Esophagus (tissue), 2 donors: Measurements from ENCODE around the gene CDK11B. TPM values are rescaled to one million over a fixed set of nuclear protein-coding genes. Genes with fewer than 3 reads are reported as not detected.
"Not testable (repeated sequence)": the region's sequence is repeated elsewhere in the genome, so short reads cannot be mapped to it uniquely, and the experiment has no call there.

ENCODE experiments used
- H3K27ac ChIP-seq, 2 donors: one replicate each; pipeline ENCODE4 v1.5.1; 2013; ENCODE audit warnings: low read depth in 2 of 2, mild to moderate bottlenecking in 2 of 2, inconsistent platforms in 1 of 2, low read length in 1 of 2, moderate library complexity in 1 of 2
- H3K27me3 ChIP-seq, 2 donors: one replicate each; pipeline ENCODE4 v1.6.1; 2013; ENCODE audit warnings: low read length in 2 of 2, control low read depth in 1 of 2, mild to moderate bottlenecking in 1 of 2; ENCODE audit not compliant: insufficient read depth in 2 of 2, control insufficient read depth in 1 of 2
- H3K36me3 ChIP-seq, 2 donors: one replicate each; pipeline ENCODE4 v1.6.1; 2013; ENCODE audit warnings: low read length in 1 of 2; ENCODE audit not compliant: control insufficient read depth in 2 of 2, insufficient read depth in 2 of 2
- H3K4me1 ChIP-seq, 2 donors: one replicate each; pipeline ENCODE4 v1.6.1; 2013; ENCODE audit warnings: low read length in 1 of 2; ENCODE audit not compliant: control insufficient read depth in 2 of 2, insufficient read depth in 2 of 2
- H3K4me3 ChIP-seq, 2 donors: one replicate each; pipeline ENCODE4 v1.5.1; 2013; ENCODE audit warnings: low read length in 2 of 2, mild to moderate bottlenecking in 2 of 2, low read depth in 1 of 2, moderate library complexity in 1 of 2
- H3K9me3 ChIP-seq, 2 donors: one replicate each; pipeline ENCODE4 v1.6.1; 2013; ENCODE audit warnings: mild to moderate bottlenecking in 2 of 2, low read depth in 1 of 2, low read length in 1 of 2, moderate library complexity in 1 of 2; ENCODE audit not compliant: control insufficient read depth in 2 of 2, insufficient read depth in 1 of 2
- WGBS, 2 donors: extraction: QIAGEN DNeasy Blood & Tissue Kit; methylation state at CpG; one replicate each; pipeline ENCODE4 v1.1.7; 2013; 5-methylcytosine and 5-hydroxymethylcytosine counted together
- polyA plus RNA-seq, 2 donors: library from polyadenylated mRNA; stranded (reverse); fragments of 200-250 nt; gene quantifications; one replicate each; pipeline ENCODE4 v1.2.3, GENCODE V29; 2013
- donor health status: healthy with polysubstance abuse.
- donor health status: Bipolar disorder and iron deficiency.

CDK11B gene
- polyA plus RNA-seq, 2 donors = 20.6 to 21.0 TPM

DNA sequence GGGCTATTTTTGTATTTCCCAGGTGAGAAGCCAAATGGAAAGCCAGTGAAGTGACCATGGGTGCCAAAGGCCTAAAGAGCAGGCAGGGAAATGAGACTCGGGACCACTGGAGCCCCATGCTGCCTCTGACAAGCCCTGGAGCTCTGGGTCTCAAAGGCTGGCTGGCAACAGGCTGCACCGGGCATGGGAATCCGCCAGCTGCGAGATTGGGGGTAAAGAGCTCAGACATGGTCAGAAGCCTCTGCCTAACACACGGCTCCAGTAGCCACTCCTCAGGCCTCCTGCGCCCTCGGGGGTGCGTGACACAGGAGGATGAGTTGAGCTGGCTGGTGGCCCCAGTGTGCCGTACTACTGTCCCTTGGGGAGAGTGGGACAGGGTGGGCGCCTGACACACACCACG is 5.5 kb upstream of the CDK11B start:
- H3K4me1 ChIP-seq, H3K4me3 ChIP-seq, H3K27ac ChIP-seq, H3K9me3 ChIP-seq, H3K27me3 ChIP-seq: not testable (repeated sequence)
- 84 to 85% methylated on average over 6 to 7 of the region's 11 CpGs for WGBS, 2 donors
- H3K36me3 ChIP-seq = peaks cover 7 to 16% of the 10 kb centered on the region in 2 donors

DNA sequence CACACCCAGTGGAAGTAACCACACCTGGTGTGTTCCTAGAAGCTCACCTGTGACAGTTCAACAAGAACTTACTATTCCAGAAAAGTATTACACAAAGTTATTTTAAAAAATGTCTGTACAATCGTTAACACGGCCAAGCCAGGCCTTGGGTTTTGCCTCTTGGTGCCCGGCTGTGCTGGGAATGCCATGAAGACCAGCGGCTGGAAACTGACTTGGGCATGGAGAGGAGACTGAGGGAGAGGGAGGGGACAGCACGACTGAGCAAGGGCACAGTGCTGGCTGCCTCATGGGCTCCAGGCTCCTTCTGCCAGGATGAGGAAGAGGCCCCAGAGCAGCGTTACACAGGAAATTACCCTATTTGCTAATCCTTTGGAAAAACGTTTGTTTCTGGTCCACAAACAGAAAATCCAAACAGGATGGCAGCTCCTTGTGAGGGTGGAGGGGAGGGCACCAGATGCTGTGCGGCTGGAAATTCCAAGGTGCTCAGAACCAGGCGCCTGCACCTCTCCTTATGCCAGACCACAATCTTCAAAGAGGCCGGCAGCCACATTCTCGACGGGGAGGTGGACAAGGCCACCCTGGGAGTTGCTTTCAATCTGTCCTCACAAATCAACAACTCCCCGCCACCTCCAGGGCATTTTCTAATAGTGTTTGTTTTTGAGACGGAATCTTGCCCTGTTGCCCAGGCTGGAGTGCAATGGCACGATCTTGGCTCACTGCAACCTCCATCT is 4.2 kb upstream of the CDK11B start:
- not testable (repeated sequence) for H3K4me3 ChIP-seq, H3K27me3 ChIP-seq, H3K4me1 ChIP-seq, H3K9me3 ChIP-seq
- 66 to 68% methylated on average over 15 of the region's 15 CpGs for WGBS, 2 donors
- Histone ChIP-seq H3K36me3 (peaks cover 7 to 16% of the 10 kb centered on the region in 2 donors), H3K27ac (peak overlapping the region in 1 of 2 donors; percentile 88)

DNA sequence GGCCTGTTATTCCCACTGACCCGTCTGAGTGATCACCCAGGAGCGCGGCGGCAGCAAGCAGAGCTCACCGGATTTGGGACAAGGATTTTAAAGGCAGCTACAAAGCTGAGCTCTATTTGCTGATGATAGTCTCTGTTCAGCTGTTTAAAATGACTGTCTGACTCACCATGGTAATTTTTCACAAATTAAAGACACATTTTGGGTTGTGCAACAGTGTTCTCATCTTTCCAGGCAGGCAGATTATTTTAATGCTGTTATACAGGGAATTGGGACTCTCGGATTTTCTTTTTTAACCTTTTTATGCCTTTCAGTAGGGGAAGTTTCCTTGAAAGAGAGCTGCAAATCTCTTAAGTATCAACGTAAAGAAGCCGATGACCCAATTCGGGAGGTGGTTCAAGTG is 3.6 kb upstream of the CDK11B start:
- H3K9me3 ChIP-seq, H3K4me3 ChIP-seq, H3K27me3 ChIP-seq, H3K4me1 ChIP-seq: not testable (repeated sequence)
- peaks cover 7 to 16% of the 10 kb centered on the region in 2 donors for H3K36me3 ChIP-seq
- peak overlapping the region in 1 of 2 donors; percentile 88 for H3K27ac ChIP-seq
- 68 to 70% methylated on average over 6 to 9 of the region's 9 CpGs for WGBS, 2 donors

DNA sequence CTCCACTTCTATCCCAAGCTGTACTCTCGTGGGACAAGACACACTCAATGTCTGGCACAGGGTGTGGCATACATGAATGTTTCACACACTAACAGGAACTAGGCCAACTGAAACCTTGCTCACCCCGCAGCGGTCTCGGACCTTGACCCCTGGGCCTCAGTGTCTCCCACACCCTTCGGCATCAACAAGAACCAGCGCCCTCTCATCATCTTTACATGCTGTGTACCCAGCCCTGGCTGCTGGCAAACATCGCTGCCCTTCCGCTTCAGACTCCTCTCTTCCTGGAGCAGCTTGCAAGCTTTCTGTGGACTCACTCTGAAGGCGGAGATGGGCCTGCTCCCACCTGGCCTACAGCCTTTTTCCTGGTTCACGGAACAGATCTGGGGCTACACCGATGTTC is 10.5 kb downstream of the CDK11B start:
- not testable (repeated sequence) for H3K4me1 ChIP-seq, H3K27me3 ChIP-seq, H3K27ac ChIP-seq, H3K9me3 ChIP-seq, H3K4me3 ChIP-seq
- 81 to 84% methylated on average over 11 of the region's 11 CpGs for WGBS, 2 donors
- peaks cover 0 to 18% of the 10 kb centered on the region in 2 donors for H3K36me3 ChIP-seq

DNA sequence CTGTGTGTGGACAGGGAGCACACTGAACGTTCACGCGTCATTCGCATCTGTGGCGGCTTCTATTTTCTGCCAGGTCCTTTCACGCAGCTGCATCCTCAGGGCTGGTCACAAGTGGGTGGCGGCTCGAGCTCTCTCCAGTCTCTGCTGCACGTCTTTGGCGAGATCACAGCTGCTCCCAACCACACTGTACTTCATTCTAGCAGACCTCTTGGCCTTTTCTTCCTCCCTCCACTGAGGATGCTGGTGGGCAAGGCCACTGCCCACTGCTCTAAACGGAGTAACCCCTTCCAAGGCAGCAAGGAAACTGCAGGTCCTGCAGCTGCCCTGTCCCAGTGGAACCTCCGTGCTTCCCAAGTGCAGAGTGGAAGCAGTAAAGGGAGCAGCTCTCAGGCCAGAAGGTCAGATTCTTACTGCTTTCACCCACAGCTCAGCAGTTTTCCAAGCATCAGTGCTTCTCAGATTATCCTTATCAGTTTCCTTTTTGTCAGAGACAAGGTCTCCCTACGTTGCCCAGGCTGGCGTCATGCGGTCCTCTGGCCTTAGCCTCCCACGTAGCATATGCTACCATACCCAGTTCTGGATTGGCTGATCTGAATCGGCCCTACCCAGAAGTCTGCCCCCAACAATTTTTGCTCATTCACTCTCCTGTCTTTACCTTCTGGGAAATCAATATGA is 11.1 kb downstream of the CDK11B start:
- not testable (repeated sequence) for H3K27me3 ChIP-seq, H3K4me3 ChIP-seq, H3K9me3 ChIP-seq, H3K27ac ChIP-seq, H3K4me1 ChIP-seq
- 83 to 92% methylated on average over 17 of the region's 17 CpGs for WGBS, 2 donors
- H3K36me3 ChIP-seq = peaks cover 0 to 18% of the 10 kb centered on the region in 2 donors

DNA sequence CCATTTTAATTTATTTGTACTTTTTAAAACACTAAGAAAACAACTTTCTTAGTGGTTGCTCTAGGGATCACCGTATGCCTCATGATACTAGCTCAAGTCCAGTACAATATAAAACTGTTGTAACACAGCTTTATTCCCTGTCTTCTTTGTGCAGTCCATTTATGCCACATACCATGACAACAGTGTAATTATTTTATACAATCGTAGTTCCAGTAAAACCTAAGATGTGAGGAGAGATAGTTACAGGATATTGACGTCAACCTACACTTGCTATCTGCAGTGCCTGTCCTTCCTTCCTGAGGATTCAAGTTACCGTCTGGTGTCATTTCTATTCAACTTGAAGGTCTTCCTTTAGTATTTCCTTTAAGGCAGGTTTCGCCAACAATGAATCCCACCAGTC is 12.5 kb downstream of the CDK11B start:
- not testable (repeated sequence) for H3K4me3 ChIP-seq, H3K27me3 ChIP-seq, H3K4me1 ChIP-seq, H3K27ac ChIP-seq, H3K9me3 ChIP-seq
- H3K36me3 ChIP-seq = peaks cover 0 to 14% of the 10 kb centered on the region in 2 donors
- WGBS, 2 donors = 82 to 88% methylated on average over 4 to 5 of the region's 5 CpGs

DNA sequence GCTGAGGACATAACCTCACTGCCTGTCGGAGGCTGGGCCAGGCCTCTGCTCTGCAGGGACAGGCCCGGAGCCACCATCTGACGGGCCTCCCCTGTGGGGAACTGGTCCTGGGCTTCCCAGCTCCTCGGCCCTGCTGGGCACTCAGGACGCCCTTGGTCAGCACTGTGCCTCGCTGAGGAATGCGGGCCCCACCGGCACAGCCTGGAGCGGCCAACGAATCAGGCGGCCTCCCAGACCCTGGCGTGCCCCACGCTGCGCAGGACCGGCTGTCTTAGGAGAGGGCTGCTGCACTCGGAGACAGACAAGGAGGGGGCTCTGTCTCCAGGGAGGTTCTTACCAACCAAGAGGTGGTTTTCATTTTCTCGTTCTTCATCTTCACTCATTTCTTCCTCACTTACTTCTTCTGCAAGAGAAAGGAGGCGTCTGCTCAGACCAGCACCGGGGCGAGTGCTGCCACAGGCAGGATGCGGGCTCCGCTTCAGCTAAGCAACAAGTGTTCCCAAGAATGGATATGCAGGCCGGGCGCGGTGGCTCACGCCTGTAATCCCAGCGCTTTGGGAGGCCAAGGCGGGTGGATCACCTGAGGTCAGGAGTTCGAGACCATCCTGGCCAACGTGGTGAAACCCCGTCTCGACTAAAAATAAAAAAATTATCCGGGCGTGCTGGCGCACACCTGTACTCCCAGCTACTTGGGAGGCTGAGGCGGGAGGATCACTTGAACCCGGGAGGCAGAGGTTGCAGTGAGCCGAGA is 17.9 kb downstream of the CDK11B start:
- not testable (repeated sequence) for H3K27me3 ChIP-seq, H3K27ac ChIP-seq, H3K9me3 ChIP-seq, H3K4me3 ChIP-seq, H3K4me1 ChIP-seq
- WGBS, 2 donors = 95 to 97% methylated on average over 19 to 33 of the region's 38 CpGs
- peaks cover 0 to 18% of the 10 kb centered on the region in 2 donors for H3K36me3 ChIP-seq

DNA sequence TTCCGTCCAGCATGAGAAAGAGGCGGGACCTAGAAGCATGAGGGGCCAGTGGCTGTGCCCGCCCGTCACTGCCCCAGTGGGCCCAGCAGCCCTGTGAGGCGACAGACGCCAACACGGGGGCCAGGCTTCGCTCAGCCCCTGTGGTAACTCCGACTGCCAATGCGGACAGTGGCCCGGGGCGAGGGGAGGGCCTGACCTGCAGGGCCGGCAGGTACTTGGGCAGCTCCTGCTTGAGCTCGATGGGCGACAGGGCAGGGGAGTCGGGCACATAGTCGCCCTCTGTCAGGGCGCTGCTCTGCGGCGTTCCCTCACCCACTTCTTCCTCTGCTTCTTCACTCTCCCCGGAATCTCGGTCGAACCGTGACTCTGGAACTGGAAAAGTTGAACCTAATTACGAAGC is 18.7 kb downstream of the CDK11B start:
- H3K9me3 ChIP-seq, H3K4me1 ChIP-seq, H3K4me3 ChIP-seq, H3K27ac ChIP-seq, H3K27me3 ChIP-seq: not testable (repeated sequence)
- 93 to 96% methylated on average over 11 to 19 of the region's 25 CpGs for WGBS, 2 donors
- peaks cover 0 to 18% of the 10 kb centered on the region in 2 donors for H3K36me3 ChIP-seq

DNA sequence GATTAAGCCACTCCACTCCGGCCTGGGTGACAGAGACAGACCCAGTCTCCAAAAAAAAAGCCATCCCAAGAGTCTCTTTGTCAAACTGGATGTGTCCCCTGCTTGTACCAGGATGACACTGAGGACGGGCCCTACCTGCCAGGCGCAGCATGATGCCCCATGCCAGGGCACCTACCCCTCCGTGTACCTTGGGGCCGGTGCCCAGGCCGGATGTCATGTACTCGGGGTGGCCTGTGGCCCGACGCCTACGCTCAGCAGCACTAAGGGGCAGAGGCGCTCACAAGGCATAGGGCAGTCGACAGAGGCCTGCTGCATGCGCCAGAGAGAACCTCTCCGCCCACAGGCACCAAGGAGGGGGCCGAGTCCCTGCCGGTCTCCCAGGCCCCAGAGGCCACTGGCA is 19.4 kb downstream of the CDK11B start:
- WGBS, 2 donors = 93 to 95% methylated on average over 14 to 16 of the region's 16 CpGs
- H3K27me3 ChIP-seq, H3K4me3 ChIP-seq, H3K4me1 ChIP-seq, H3K9me3 ChIP-seq, H3K27ac ChIP-seq: not testable (repeated sequence)
- H3K36me3 ChIP-seq = peaks cover 0 to 18% of the 10 kb centered on the region in 2 donors
